DMS53 (cell line): ENCODE measurements around the gene TRAPPC12.

ENCODE experiments used
- DNase-seq: peaks from one replicate; lab custom pipeline; 2025; lab: John Stamatoyannopoulos, UW

TRAPPC12 gene

DNA sequence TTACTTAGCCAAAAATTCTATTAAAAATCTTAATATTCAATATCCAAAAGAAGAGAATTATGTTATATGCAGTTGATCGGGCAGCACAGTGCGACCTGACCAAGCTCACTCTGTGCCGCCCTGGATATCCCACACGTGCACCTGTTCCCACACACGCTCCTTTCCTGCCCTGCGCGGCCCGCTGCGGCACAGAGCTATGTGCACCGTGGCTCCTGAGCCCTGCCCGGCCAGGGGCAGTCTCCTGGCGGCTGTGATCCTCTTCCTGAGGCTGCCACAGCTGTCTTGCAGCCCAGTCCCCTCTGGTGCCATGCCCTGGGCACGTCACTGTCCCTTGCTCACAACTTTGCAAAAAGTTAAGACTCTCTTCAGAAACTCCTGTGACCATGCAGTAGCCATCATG lies 29.3 kb downstream of the TRAPPC12 start:
- DNase-seq, result no peak

GRCh38 chr2:3409627-3410170 lies 30.2 kb downstream of the TRAPPC12 start:
- no peak for DNase-seq

- no peak for DNase-seq
Observed at GRCh38 chr2:3411103-3411502, 31.6 kb downstream of the TRAPPC12 start.

DNA sequence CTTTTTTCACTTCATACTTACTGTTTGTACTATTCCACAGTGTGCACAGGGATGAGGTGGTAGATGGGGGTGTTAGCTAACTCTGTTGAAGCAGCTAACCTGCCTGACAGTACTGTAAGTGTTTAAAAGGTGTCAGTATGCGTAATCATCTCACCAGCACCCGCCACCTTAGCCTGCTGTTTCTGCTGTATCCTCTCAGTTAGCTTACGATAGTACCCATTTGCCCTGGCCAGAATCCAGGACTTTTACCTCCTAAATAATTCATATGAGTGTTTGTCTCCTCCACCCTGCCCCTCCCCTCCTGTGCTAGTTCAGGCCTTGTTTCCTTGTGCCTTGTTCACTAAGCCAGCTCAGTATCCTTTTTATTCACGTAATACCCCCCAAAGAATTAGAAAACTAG lies 34.2 kb downstream of the TRAPPC12 start:
- DNase-seq, result no peak

- no peak for DNase-seq
Observed at GRCh38 chr2:3414133-3414860, 34.8 kb downstream of the TRAPPC12 start.

DNA sequence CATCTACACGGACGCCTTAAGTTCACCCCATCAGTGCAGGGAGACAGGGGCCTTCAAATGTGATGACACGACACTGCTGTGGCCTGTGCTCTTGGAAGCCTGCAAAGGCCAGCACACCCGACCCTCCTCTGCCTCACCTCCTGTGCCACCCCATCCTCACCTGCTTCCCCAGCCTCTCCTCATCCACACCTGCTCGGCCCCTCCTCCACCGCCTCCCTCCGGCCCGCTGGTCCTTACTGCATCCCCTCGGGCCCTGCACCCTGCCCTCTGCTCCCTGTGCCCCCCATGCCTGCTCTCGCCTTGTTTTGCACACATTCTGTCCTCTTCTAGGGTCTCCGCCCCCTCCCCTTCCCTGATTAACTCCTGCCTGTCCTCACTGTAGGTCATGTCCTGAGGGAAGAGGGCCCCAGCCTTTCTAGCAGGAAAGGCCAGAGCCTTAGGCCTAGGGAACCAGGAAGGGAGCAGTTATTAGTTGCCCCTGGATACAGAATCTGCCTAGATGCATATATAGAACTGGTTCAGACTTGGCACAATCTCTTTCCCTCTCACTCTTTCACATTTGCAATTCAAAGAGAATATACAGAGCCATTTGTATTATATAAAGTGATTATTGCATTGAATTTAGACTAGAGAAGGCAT lies 39.4 kb downstream of the TRAPPC12 start:
- no peak for DNase-seq

DNA sequence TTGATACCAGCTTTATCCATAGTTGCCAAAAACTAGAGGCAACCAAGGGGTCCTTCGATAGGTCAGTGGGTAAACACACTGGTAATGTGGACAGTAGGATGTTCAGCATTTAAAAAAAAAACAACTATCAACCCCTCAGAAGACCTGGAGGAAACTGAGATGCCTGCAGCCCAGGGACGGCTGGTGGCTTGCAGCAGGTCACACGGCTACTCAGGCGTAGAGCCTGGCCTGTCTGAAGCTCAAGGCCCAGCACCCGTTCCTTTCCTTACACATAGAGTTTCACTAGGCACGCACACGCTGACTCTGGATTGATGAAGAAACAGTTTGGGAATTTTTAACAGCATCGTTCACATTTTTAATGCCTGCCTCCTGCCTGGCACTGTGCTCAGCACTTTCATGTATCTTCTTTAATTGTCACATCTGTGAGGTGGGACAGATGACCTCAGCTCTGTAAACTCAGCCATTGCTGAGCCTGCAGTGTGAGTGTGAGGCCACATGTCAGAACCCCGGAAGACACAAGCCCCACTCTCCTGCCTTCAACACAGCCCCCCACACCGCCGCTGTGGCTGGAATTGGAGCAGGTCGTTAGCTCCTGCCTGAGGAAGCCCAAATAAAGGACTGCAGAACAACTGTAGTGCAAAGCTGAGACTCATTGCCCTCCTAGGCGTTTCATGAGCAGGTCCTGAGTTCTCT lies 40.7 kb downstream of the TRAPPC12 start:
- no peak for DNase-seq

- no peak for DNase-seq
Observed at GRCh38 chr2:3420769-3421397, 41.4 kb downstream of the TRAPPC12 start.

DNA sequence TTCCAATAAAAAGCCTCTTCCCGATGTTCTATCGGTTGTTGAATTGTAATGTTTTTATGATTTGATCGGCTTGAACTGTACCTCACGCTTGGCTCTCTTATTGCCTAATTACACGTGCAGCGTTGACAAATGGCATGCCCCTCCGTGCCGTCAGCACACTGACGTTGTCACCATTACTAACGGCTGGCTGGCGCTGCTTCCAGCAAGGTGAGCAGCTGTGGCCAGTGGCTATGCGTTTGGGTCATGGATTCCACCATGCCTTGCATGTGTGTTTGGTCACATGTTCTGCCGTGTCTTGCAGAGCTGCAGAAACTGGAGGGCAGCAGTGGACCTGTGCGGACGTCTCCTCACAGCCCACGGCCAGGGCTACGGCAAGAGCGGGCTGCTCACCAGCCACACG lies 42.1 kb downstream of the TRAPPC12 start:
- DNase-seq, result no peak

DNA sequence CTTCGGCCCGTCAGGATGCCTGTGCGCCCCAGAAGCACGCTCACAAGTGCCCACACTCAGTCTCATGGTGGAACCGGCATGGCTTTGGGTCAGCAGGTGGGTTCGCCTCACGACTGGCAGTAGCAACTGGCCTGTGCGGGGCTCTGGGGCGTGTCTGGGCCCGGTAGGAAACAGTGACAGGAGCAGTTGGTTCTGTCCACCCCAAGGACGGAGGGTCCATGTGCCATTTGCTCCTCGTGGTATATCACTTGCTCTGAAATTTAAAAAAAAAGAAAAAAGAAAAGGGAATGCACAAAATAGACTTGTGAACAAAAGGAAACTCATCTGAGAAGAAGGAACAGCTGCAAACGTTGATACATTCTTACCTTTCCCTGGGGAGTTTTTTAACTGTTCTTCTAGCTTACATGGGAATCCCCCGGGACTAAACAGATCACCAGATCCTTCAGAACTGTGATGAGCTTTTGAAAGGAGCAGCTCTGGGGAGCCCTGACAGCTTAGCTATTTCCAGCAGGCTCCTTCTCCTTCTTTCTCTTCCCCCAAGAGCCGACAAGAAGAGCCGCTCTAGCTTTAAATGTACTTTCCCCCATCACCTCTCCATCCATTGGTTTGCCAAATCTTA lies 42.8 kb downstream of the TRAPPC12 start:
- no peak for DNase-seq

GRCh38 chr2:3423492-3424170 lies 44.1 kb downstream of the TRAPPC12 start:
- DNase-seq, result peak; percentile 86

DNA sequence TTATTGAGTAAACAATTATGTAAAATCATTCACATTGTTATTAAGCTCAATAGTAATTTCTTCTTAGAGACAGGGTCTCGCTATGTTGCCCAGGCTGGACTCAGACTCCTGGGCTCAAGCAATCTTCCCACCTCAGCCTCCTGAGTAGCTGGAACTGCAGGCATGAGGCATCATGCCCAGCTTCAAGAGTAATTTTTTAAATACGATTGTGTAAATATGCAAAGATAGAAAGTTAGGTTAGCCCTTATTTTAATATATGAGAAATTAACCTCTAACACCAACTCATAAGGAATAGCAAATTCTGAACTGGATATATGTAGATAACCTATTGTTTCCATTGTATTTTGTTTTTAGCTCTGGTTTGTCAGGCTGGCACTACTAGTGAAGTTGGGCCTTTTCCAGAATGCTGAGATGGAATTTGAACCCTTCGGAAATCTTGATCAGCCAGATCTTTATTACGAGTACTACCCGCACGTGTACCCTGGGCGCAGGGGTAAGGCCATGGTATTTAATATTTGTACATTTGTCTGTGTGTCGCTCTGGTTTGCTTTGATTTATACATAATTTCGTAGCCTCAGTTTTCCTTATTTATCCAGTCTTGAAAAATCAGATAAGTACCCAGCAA lies 44.8 kb downstream of the TRAPPC12 start:
- no peak for DNase-seq

GRCh38 chr2:3426615-3427014 lies 47.1 kb downstream of the TRAPPC12 start:
- no peak for DNase-seq

- DNase-seq, result peak; percentile 6
Observed at GRCh38 chr2:3427272-3427671, 47.8 kb downstream of the TRAPPC12 start.

DNA sequence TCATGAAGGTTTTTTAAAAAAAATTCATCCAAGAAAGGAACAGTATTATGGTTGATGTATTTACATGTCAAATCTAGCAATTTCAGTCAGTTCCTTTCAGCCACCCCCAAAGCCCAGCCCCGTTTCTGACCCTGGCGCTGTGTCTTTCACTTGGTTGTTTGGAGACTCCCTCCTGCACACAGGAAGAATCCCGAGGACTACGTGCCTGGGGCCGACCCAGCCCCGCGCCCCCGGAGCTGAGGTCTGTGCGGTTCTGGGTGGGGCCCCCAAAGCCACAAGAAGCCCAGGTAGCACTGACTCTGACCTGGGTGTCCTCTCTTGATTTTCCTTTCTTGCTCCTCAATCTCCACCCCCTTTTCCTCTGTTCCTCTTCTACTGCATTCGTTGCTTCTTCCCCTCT lies 49.1 kb downstream of the TRAPPC12 start:
- DNase-seq, result no peak

DNA sequence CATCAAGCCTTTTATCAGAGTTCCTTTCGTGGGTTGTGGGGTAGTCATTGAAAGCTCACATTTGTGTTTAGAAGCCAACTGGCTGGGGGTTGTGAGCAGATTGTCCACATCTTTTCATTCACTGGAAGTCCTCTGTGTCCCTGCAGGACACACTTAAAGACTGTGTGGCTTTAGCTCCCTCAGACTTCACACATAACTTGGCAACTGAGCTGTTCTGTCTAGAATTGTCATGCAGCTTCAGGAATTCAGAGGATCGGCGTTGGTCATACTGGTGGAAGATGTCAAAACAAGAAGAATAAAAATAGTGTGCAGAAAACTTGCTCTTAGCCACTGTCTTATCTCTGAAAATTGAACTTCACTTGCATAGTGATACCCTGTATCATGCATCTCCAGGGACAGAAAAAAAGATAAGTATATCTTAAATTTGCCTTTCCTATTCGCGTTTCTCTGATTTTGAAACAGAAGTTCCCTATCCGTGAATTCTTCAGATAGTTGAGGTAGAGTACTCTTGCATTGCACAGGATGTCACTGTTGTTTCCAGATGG lies 49.6 kb downstream of the TRAPPC12 start:
- no peak for DNase-seq

DNA sequence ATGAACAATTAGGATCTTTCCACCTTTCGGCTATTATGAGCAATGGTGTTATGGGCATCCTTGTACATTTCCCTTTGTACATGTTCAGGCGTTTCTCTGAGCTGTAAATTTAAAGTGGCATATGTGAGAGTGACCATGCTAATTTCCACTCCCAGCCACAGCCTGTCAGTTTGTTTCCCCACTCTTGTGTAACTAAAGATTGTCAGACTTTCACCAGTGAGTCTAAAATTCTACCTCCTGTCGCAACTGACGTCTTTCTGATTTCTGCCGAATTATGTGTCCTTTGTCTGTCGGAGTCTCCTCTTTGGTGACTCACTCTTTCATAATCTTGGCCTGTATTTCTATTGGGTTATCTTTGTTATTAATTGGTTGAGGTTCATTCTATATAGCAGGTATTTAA lies 50.7 kb downstream of the TRAPPC12 start:
- DNase-seq, result no peak

GRCh38 chr2:3430740-3431490 lies 51.4 kb downstream of the TRAPPC12 start:
- no peak for DNase-seq

GRCh38 chr2:3432067-3432466 lies 52.6 kb downstream of the TRAPPC12 start:
- DNase-seq, result peak; percentile 32
